Colon (tissue), 2 donors: ENCODE data around the gene PMVK.

Source experiments
- FAIRE-seq: peaks from 2 replicates; lab custom pipeline; 2012; peaks lifted over from hg19 to GRCh38; lab: Jason Lieb, UNC
- donor health status: control.
- donor health status: control.

Gene PMVK

DNA sequence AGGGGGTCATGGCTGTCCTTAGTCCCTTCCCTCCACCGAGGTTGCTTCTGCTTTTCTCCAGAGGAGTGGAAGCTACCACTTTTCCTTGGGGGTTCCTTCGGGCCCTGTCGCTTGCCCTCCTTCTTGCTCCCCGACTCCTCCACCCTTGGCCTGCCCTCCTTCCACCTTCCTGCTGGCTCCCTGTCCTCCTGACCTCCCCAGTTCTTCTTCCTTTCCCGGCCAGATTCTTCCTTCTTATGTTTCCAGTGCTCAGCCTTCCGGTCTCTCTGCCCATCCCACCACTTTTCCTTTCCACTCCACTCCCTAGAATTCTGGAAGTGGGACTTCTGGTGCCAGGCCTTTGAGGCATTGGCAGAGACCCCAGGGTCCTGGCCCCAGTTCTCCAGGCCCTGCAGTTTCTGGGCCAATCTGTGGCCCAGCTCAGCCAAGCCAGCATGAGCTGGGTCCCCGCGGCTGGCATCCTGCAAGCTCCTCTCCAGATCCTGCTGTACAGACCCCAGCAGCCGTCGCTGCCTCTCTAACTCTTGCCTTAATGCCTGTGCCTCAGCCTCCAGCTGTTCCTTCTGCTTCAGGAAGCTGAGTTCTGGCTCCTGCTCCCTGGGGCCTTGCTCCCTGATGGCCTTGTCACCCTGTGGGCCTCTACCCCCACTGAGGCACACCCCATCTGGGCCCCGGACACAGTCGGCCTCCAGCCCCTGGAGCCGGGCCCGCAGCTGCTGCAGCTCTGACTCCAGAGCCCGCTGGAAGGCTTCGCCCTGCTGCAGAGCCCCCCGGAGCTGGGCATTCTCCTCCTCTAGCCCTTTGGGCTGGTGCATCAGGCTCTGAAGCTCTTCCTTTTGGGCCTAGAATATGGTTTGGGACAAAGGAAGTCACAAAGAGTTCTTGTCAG lies 9.7 kb upstream of the PMVK start:
- no peak for FAIRE-seq

DNA sequence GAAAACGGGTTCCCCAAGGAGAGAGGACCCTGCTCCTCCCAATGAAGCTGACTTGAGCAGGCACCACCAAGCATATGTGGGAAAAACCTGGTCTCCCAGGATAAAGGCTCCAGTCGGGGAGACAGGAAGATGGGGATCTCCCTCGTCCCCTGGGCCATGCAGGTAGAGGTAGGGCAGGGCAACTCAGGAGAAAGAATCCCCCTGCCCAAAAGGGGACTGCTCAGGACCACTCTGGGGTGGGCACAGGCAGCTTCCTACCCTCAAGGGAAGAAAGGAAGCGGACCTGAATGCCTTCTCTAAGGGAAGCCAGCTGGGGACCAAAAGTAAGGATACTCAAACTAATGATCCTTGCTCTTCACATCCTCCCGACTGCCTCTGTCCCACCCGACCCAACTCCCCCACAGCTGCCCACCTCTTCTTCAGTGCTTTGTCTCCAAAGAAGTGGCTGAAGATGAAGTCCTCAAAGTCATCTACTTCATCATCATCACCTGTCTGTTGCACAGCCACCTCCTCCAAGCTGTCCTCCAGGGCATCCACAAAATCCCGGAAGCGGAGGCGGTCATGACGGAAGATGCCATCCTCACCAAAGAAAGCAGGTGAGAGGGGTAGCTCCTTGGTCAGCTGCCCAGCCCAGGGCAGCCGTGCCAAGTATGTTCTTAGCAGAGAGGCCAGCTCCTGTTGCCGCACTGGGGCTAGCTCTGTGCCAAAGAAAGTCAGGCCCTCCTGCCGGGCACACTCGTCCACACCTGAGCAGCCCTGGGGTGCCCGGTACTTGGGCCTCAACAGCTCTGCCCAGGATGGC lies 8.8 kb upstream of the PMVK start:
- FAIRE-seq, result no peak

DNA sequence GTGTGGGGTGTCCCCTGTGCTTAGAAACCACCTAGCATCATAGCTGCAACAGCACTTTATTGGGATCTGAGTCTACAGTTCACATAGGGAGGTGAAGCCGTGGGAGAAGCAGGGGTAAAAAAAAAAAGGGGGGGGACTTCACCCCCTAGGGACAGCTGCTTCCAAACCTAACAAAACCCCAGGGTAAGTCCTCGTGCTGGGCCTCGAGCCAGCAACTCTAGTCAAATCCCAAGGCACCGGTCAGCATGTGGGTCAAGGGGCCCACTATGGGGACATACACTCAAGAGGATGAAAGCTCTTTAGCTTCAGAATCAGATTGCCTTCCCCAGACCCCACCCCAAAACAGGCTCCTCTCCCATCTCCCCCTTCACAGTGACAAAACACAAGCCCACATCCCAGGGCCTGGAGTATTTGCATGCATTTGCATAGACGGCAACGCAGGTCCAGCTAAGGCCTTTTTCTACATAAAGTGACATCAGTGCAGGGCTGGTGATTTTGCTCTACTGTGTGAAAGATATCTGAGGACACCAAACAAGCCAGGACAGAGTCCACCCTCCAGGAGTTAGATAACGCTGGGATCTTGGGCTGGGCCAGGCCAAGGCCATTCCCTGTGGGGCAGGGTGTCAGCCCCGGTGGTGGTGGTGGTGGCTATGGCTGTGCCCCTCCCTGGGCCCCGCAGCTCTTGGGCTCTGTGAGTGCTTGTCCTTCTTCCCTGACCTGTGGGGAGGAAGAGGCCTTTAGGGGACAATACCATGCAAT lies 8.1 kb upstream of the PMVK start:
- no peak for FAIRE-seq

DNA sequence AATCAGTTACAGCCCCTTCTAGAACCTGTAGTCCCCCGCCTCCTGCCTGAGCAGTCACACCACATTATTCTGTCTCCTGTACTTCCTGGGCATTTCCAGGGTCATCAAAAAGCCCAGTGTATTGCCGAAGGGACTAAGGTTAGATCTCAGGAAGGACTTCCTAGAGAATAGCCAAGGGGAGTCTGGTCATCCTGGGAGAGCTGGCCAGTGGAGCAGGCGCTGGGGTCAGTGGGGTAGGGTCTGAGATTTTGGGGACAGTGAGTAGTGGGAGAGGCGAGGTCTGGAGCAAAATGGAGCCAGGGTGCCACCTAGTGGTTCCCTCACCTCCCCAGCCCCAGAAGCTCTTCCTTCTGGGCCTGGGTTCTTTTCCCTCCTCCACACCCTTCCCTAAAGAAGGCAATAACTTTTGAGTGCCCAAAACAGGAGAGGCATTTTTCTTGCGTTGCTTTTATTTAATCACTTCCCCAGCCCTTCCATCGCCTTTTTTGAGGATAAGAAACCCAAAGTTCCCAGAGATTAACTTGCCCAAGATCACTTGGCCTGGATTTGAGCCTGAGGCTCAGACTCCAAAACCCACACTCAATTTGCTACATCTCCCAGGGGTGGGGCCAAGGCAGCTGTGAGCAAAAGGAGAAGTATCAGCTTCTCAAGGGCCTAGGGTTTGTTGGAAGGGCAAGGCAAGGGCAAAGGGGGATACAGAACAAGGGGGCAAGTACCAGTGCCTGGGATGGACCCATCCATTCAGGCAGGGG lies 7.3 kb upstream of the PMVK start:
- no peak for FAIRE-seq

DNA sequence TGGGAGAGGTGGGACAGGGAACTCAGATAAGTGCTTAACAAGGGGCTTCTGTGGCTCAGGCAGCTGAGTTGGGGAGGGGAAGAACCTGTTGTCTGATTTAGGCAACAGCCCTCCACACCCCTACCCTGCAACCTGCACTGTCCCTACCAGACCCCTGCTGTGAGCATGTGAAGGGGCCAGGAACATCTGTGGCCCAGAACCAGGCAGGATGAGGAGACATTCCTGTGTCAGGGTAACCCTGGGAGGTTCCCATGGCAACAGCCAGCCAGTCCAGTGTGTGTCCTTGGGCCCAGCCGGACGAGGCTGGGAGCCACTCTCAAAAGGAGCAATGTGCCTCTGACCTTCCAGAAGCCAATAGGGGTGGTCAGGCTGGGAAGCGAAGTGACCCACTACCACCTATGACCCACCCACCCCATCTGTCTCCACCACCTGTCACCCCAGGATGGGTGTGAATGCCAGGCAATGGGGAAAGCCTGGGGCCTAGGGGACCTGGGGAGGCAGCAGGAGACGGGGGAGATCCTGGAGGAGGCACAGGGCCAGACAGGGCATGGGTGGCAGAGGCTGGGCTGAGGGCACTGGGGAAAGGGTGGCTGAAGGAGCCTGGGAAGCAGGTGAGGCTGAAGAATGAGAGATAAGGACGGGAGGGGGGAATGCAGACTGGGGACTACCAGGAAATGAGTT lies 5.0 kb upstream of the PMVK start:
- no peak for FAIRE-seq

DNA sequence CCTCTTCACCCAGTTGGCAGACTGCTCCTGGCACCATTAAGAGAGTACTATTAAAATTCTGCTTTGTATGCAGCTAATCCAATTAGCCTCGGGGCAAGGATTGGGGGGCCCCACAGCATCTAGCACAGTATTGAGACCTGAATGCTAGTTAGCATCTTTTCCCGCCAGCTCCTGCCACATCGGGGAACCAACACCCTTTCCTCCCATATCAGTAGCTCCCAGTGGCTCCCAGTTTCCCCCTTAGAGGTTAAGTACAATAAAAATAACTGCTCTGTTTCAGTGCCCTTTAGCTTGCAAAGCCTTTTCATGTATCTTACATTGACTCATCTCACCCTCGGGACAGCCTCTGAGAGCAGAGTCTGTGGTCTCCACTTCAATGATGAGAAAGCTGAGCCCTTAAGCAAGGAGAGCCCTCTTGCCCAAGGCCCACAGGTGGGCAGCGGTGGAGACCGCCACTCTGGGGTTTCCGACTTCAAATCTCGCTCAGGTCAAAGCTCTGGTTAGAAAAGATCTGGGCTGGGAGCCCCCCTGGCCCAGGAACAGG lies 4.2 kb upstream of the PMVK start:
- FAIRE-seq, result no peak

DNA sequence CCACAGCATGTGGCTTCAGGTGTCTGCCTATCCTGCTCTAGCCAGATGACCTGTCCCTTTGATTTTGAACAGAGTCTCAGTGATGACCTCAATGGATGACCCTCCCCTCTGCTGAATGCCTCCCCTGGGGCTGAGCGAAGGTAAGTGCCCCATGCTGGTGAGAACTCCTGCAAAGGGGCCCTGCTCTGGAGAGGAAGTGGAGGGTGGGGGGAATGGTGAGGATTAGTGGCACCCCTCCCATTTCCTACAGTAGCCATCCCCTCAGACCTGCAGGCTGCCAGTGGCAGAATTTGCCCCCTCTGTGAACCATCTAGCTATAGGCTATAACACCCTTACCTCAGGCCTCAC lies 3.7 kb upstream of the PMVK start:
- FAIRE-seq, result no peak

DNA sequence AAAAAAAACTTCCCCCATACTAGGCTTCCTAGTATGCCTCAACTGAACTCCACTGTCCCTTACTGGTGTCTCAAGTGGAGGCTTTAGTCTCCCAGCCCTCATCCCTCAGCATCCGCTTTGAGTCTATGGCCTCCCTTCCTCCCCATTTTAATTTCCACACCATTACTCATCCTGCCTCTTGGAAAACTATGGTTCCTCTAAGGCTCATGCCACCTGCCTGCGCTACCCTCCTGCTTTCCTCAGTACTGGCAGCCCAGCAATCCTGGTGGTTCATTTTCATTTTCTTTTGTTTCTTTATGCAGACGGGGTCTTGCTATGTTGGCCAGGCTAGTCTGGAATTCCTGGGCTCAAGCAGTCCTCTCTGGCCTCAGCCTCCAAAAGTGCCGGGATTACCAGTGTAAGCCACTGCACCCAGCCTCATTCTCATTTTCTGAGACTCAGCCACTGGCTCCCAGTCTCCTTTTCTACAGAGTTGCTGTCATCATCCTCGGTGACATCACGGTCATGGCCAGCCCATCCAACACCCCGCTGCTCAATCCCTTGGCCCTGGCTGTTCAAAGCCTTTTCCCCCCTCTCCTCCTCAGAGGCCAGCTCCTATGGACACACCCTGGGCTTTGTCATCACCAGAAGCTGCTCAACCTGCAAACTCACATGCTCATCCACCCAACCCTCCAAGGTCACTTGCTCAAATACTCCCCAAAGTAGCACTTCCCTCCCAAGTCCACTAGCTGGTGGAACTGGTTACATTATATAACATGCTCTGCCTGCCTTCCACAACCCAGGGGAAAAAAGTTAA lies 2.3 kb upstream of the PMVK start:
- FAIRE-seq, result no peak

DNA sequence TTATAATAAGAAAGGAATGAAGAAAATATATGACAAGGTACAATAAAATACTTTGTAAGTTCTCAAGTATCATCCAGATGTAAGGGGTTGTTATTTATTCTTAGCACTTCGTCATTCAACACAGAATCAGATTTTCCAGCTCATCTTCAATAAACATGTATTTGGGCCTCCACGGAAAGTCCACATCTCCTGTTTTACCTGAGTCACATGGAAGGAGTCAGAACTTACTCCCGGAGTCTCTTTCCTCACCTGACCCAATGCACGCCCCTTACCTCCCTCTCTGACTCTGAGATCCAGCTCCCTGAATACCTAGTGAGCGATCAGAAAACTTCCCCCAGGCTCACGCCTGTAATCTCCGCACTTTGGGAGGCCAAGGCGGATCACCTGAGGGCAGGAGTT lies 1.5 kb upstream of the PMVK start:
- FAIRE-seq, result no peak

DNA sequence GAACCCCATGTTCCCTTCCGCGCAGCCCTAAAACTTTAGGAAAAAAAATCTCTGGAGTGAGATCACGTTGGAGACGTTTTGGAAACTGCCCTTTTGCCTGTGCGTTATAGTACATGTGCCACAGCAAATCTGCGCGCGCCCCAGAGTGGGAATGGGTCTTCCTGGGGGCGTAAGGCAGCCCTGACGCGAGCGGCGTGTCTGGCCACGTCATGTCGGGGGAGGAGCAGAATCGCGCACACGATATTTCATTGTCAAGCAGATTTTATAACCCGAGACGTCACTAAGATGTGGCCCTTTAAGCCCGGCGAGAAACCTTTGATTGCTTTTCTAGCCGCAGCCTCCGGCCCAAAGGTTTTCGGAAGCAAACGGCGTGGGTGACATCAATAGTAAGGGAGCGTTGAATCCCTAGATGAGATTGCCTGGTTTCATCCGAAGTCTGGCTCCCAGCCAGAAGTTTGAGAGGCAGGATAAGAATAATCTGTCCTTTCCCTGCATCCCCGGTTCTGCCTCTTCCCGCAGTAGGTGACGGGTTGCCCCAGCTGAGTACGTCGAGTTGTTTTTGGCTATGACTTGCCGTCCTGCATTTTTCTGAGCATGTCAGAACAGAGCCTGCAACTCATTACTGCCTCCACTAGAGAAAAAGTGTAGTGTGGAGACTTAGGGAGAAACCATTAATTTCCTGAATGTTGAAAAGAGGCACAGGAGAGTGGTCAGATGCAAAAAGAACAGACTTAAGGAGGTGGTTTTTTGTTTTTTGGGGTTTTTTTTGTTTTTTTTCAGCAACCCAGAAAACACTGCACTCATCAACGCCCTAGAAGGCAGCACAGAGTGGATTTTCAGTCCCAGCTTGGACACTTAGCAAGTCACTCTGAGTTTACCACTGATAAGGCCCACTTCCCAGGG lies 817 bp upstream of the PMVK start:
- FAIRE-seq, result no peak

DNA sequence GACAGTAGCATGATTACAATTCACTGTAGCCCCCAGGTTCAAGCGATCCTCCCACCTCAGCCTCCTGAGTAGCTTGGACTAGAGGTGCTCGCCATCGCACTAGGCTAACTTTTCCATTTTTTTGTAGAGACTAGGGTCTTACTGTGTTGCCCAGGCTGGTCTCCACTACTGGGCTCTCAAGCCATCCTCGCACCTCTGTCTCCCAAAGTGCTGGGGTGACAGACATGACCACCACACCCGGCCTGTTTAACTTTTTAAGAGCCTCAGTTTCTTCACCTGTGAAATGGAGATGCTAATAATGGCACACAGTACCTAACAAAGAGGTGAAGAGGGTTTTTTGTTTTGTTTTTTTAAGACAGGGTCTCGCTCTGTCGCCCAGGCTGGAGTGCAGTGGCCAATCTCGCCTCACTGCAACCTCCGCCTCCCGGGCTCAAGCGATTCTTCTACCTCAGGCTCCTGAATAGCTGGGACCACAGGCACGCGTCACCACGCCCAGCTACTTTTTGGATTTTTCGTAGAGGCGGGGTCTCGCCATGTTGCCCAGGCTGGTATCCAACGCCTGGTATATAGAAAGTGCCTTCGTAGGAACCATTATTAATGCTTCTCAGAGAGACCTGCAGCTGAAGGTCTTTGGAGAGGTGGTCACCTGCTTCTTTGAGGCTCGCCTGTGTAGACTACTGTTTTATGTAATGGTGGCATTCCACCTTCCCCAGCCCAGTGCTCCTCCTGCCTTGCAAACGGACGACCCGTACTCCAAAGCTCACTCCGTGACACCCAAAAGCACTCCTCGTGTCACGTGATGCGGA lies 567 bp downstream of the PMVK start:
- no peak for FAIRE-seq

DNA sequence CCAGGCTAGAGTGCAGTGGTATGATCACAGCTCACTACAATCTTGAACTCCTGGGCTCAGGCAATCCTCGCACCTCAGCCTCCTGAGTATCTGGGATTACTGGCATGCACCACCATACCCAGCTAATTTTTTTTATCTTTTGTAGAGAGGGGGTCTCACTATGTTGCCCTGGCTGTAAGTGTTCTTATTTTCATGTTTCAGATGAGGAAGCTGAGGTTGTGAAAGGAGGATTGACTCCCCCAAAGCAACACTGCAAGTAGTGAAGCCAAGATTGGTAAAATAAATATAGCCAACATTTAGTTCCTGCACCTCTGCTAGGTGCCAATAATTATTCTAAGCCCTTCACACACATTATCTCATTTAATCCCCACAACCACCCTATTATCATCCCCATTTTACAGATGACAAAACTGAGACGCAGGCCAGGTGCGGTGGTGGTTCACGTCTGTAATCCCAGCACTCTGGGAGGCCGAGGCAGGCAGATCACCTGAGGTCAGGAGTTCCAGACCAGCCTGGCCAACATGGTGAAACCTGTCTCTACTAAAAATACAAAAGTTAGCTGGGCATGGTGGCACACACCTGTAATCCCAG lies 2.1 kb downstream of the PMVK start:
- FAIRE-seq, result no peak

DNA sequence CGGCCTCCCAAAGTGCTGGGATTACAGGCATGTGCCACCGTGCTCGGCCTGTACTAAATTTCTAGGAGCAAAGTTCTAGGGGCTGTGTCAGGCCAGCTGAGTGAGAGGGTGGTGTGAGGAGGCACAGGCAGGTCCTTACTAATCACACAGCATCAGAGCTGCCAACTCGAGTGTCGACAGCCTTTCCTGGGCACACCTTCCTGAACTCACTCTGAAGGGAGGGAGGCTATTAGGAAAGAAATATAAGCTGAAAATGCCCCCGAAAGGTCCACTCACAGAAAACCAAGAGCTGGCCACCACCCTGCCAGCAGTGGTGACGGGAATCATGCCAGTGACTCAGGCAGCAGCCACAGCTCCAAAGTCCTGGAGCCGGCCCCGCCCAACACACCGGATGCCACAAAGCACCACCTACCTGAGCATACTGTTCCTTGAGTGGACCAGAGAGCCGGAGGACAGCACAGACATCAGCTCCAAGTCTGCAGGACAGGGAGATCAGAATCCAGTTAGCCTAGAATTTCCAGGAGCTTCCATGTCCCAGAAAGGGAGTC lies 4.5 kb downstream of the PMVK start:
- no peak for FAIRE-seq

DNA sequence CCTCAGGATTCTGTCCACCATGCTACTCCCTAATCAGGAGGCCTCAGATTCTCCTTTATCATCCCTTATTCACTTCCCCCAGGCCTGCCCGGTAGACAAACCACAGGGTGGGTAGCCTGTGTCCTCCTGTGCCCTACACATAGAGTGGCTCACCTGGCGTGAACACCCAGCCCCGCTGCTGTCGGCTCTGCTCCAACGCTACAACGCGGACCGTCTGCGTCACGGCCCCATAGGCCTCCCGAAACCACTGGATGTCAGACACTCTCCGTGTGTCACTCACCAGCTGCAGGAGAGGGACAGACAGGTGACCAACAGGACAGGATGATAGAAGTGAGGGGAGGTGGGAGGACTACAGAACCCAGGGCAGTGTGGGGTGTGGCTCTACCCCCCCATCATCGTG lies 10.3 kb downstream of the PMVK start:
- no peak for FAIRE-seq

DNA sequence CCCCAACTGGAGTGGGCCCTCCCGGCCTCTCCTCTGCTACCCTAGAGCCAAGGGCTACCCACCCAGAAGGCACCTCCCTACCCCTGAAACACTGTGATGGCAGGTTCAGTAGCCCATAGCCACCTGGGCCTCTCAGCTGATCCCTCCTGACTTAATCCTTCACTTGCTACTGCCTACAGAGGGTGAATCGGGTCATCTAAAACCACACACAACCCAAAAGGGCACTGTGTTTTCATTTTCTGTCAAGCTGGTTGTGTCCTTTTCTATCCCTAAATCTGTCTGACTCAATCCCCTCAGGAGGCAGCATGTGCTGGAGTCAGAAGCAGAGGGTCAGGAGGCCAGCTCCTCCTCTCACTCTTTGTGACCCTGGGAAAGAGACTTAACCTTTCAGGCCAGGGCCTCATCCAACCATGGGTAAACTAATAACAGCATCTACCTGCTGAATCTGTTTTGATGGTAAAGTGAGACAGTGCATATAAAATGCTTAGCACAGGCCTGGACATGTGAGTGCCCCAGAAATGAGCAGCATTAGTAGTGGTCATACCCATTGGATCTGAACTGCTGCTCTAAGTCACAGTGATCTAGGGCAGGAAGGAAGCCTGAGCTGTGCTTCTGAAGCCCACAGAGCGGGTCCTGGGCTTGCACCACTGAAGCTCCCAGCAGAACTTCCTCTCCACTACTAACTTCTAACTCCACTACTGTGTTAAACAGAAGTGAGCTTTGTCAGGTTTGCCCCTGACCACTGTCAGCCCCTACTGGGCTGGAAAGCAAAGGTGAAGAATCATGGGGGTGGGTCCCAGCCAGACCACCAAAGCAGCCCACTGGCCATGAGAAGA lies 11.0 kb downstream of the PMVK start:
- FAIRE-seq, result no peak

DNA sequence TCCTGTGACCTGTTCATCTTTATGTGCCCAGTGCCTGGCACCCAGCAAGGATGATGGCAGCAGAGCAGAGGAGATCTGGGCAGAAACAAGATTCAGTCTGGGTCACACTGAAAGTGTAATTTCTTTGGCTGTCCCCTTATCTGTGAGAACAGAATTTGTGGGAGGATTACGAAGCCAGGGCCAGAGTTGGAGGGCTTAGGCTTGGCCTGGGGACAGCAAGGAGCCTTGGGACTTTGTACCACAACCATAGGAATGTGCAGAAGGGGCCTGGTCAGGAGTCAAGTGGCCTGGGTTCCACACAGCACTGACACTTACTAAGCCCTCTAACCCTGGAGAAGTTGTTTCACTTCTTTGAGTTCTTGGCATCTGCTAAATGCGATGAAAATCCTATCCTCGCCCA lies 12.8 kb downstream of the PMVK start:
- FAIRE-seq, result no peak

DNA sequence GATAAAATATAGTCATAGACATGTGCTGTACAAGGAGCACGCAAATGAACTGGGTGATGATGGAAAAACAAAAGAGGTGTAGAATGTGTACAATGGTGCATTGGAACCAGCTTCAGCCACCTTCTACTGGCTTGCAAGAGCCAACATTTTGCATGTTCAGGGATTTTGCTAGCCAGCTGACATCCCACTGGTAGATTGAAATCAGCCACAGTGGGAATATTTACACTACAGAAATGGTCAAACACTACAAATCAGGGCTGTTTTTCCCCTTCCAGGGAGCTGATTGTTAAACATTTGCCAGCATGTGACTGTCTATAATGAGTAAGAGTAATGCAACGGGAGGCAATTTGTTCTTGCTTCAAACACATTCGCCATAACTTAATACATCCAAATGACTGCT lies 23.2 kb downstream of the PMVK start:
- FAIRE-seq, result no peak
